H4 (cell line): ENCODE data around the gene SLC49A3. TPM values are rescaled to one million over a fixed set of nuclear protein-coding genes. Genes with fewer than 3 reads are reported as not detected.
"Not testable (repeated sequence)": the region's sequence is repeated elsewhere in the genome, so short reads cannot be mapped to it uniquely, and the experiment has no call there.

Source experiments
- DNase-seq: peaks from one replicate; pipeline ENCODE4 v3.0.0-alpha.2; 2015; ENCODE audit warnings: low spot score
- total RNA-seq: library from RNA; depleted of rRNA; stranded (reverse); fragments of >200 nt; shearing (Covaris generic); gene quantifications from 2 replicates; pipeline ENCODE4 v1.2.3, GENCODE V29; 2014

Gene SLC49A3
- total RNA-seq, 1 experiment from 2014 or later = not detected

GRCh38 chr4:654503-654845 lies 34.5 kb downstream of the SLC49A3 start:
- DNase-seq = no peak

- DNase-seq = no peak
Observed at GRCh38 chr4:653831-654502, 35.0 kb downstream of the SLC49A3 start.

- no peak for DNase-seq
Observed at GRCh38 chr4:653080-653821, 35.7 kb downstream of the SLC49A3 start.

GRCh38 chr4:651884-652642 lies 36.9 kb downstream of the SLC49A3 start:
- no peak for DNase-seq

GRCh38 chr4:650951-651883 lies 37.7 kb downstream of the SLC49A3 start:
- DNase-seq = no peak

GRCh38 chr4:650461-650860 lies 38.5 kb downstream of the SLC49A3 start:
- DNase-seq = no peak

- no peak for DNase-seq
Observed at GRCh38 chr4:649751-650310, 39.1 kb downstream of the SLC49A3 start.

- no peak for DNase-seq
Observed at GRCh38 chr4:649293-649625, 39.7 kb downstream of the SLC49A3 start.

- DNase-seq = no peak
Observed at GRCh38 chr4:648579-649292, 40.2 kb downstream of the SLC49A3 start.

- no peak for DNase-seq
Observed at GRCh38 chr4:647481-647880, 41.5 kb downstream of the SLC49A3 start.

GRCh38 chr4:646460-646859 lies 42.5 kb downstream of the SLC49A3 start:
- no peak for DNase-seq

- not testable (repeated sequence) for DNase-seq
Observed at GRCh38 chr4:642366-642765, 46.6 kb downstream of the SLC49A3 start.

GRCh38 chr4:637536-638280 lies 51.2 kb downstream of the SLC49A3 start:
- no peak for DNase-seq

GRCh38 chr4:636628-637159 lies 52.3 kb downstream of the SLC49A3 start:
- no peak for DNase-seq

- no peak for DNase-seq
Observed at GRCh38 chr4:635851-636627, 52.9 kb downstream of the SLC49A3 start.

GRCh38 chr4:635066-635835 lies 53.7 kb downstream of the SLC49A3 start:
- DNase-seq = not testable (repeated sequence)

GRCh38 chr4:634599-634985 lies 54.4 kb downstream of the SLC49A3 start:
- no peak for DNase-seq

- no peak for DNase-seq
Observed at GRCh38 chr4:633976-634598, 54.9 kb downstream of the SLC49A3 start.
